HCT116 (cell line): ENCODE data around the gene FNDC3B. TPM values are rescaled to one million over a fixed set of nuclear protein-coding genes. Genes with fewer than 3 reads are reported as not detected.

ENCODE experiments used
- ATAC-seq: fragments of 200-7000 bp; cut with Tn5 transposase; 2 replicates; pipeline ENCODE4 v1.9.1; 2020; ENCODE audit warnings: mild to moderate bottlenecking, moderate library complexity
- BruUV-seq: library from RNA; stranded (reverse); fragments of 400-500 nt; replicated peaks from 2 replicates; lab custom pipeline; 2021; lab: Mats Ljungman, UMichigan
- CTCF ChIA-PET: fragments of 300-600 bp; sonication (Branson Sonifier 250); formaldehyde crosslinking; loops from one replicate; lab custom pipeline; 2021; ENCODE audit warnings: antibody characterized with exemption; lab: Charles Lee
- POLR2A ChIA-PET: fragments of 300-600, 350-600 bp; sonication (Branson Sonifier 250); formaldehyde crosslinking; loops from one replicate; lab custom pipeline; 2021; ENCODE audit warnings: antibody characterized with exemption; lab: Charles Lee
- RAD21 ChIA-PET, 2 experiments: fragments of 300-600 bp; sonication (Branson Sonifier 250); formaldehyde crosslinking; loops; one replicate each; lab custom pipeline; 2023; ENCODE audit warnings: low total read pairs in 2 of 2; ENCODE audit not compliant: uncharacterized antibody in 2 of 2, unreplicated experiment in 2 of 2, low non-redundant PET in 1 of 2; lab: Charles Lee
- DNase-seq: peaks from one replicate; pipeline ENCODE4 v3.0.0-alpha.2; 2010; ENCODE audit warnings: low read depth, low spot score
- H2AFZ ChIP-seq: fragments of 200-600 bp; shearing (Covaris generic), sonication (generic); 2 replicates; pipeline ENCODE4 v1.6.1; 2017; ENCODE audit warnings: low read depth, mixed run types, mixed read lengths, antibody characterized with exemption, low read length; ENCODE audit not compliant: poor library complexity, severe bottlenecking
- H3K27ac ChIP-seq: 2 replicates; pipeline ENCODE4 v1.5.1; 2012; ENCODE audit warnings: low read depth, low read length
- H3K27me3 ChIP-seq: fragments of 200-600 bp; sonication (generic); 2 replicates; pipeline ENCODE4 v1.6.1; 2016; ENCODE audit warnings: mixed run types, low read length, mixed read lengths; ENCODE audit not compliant: insufficient read depth
- H3K36me3 ChIP-seq, 2 experiments: fragments of 200-500 bp in 1 of 2; fragments of 200-600 bp in 1 of 2; sonication (Bioruptor generic) in 1 of 2; sonication (generic) in 1 of 2; 2 replicates each; pipeline versions ENCODE4 v1.5.1 to v1.6.1; 2014 to 2016; ENCODE audit warnings: low read length in 2 of 2, inconsistent platforms in 1 of 2, mixed read lengths in 1 of 2, mixed run types in 1 of 2; ENCODE audit not compliant: insufficient read depth in 2 of 2, control insufficient read depth in 1 of 2
- H3K4me1 ChIP-seq, 2 experiments: fragments of 200-600 bp in 1 of 2; sonication (generic) in 1 of 2; 2 replicates each; pipeline versions ENCODE4 v1.5.1 to v1.6.1; 2012 to 2017; ENCODE audit warnings: low read length in 2 of 2, inconsistent platforms in 1 of 2, mild to moderate bottlenecking in 1 of 2, mixed read lengths in 1 of 2, mixed run types in 1 of 2, moderate library complexity in 1 of 2; ENCODE audit not compliant: insufficient read depth in 2 of 2, control insufficient read depth in 1 of 2
- H3K4me2 ChIP-seq: fragments of 200-600 bp; sonication (generic); 2 replicates; pipeline ENCODE4 v1.6.1; 2017; ENCODE audit warnings: mixed run types, low read length, mixed read lengths
- H3K4me3 ChIP-seq, 2 experiments: fragments of 200-600 bp in 1 of 2; sonication (generic) in 1 of 2; replicated peaks in 1 of 2; 2 replicates each; pipeline ENCODE4 v1.5.1; 2011 to 2016; ENCODE audit warnings: low read length in 2 of 2, control low read depth in 1 of 2, low read depth in 1 of 2, mild to moderate bottlenecking in 1 of 2, mixed read lengths in 1 of 2, mixed run types in 1 of 2
- H3K79me2 ChIP-seq: fragments of 200-600 bp; sonication (generic); 2 replicates; pipeline ENCODE4 v1.6.1; 2017; ENCODE audit warnings: mild to moderate bottlenecking, mixed run types, low read length, moderate library complexity, mixed read lengths; ENCODE audit not compliant: insufficient read depth
- H3K9ac ChIP-seq: fragments of 200-600 bp; sonication (generic); 2 replicates; pipeline ENCODE4 v1.6.1; 2016; ENCODE audit warnings: low read length, mixed read lengths
- H3K9me2 ChIP-seq: fragments of 200-600 bp; sonication (generic), shearing (Covaris generic); 2 replicates; pipeline ENCODE4 v1.6.1; 2017; ENCODE audit warnings: mixed run types, mild to moderate bottlenecking, moderate library complexity; ENCODE audit not compliant: insufficient read depth
- H3K9me3 ChIP-seq, 2 experiments: fragments of 200-500 bp in 1 of 2; fragments of 200-600 bp in 1 of 2; sonication (Bioruptor generic) in 1 of 2; sonication (generic) in 1 of 2; 2 replicates each; pipeline ENCODE4 v1.6.1; 2014 to 2017; ENCODE audit warnings: low read length in 2 of 2, mixed read lengths in 2 of 2, inconsistent platforms in 1 of 2, low read depth in 1 of 2, mild to moderate bottlenecking in 1 of 2, mixed run types in 1 of 2, moderate library complexity in 1 of 2; ENCODE audit not compliant: control insufficient read depth in 1 of 2, insufficient read depth in 1 of 2
- H4K20me1 ChIP-seq: fragments of 200-600 bp; sonication (generic), shearing (Covaris generic); 2 replicates; pipeline ENCODE4 v1.6.1; 2017; ENCODE audit warnings: mixed run types, mild to moderate bottlenecking, moderate library complexity; ENCODE audit not compliant: insufficient read depth
- ELF1 ChIP-seq: IDR thresholded peaks from 2 replicates; pipeline ENCODE4 v1.6.1; 2012; ENCODE audit warnings: low read depth, borderline replicate concordance
- EZH2phosphoT487 ChIP-seq: fragments of 200-600 bp; IDR thresholded peaks from 2 replicates; pipeline ENCODE4 v1.6.1; 2018; ENCODE audit warnings: antibody characterized with exemption, borderline replicate concordance
- TCF7L2 ChIP-seq: IDR thresholded peaks from 2 replicates; pipeline ENCODE4 v1.7.0; 2011; ENCODE audit warnings: borderline replicate concordance, inconsistent platforms; ENCODE audit not compliant: insufficient read depth, insufficient read length; ENCODE audit errors: extremely low read depth
- ZNF274 ChIP-seq: fragments of 200-500 bp; sonication (Bioruptor generic); IDR thresholded peaks from 2 replicates; pipeline ENCODE4 v1.6.1; 2014; ENCODE audit warnings: mild to moderate bottlenecking, low read depth, low read length, inconsistent platforms
- intact Hi-C: fragments of 100-400 bp; cut with micrococcal nuclease; formaldehyde crosslinking; loops from 2 replicates; pipeline ENCODE4 v1.10.0; 2022
- total RNA-seq: library from RNA; stranded (reverse); gene quantifications from one replicate; pipeline ENCODE4 v1.2.1, GENCODE V29; 2021; ENCODE audit not compliant: unreplicated experiment
- TF ChIP-seq, protein P1 (sequence below): IDR thresholded peaks from 2 replicates; pipeline ENCODE4 v1.6.1; 2011; ENCODE audit warnings: mild to moderate bottlenecking, low read length, moderate library complexity; ENCODE audit not compliant: insufficient replicate concordance; ENCODE audit errors: extremely low read depth

Gene FNDC3B
- total RNA-seq, 1 experiment from 2014 or later = 45.7 TPM

DNA sequence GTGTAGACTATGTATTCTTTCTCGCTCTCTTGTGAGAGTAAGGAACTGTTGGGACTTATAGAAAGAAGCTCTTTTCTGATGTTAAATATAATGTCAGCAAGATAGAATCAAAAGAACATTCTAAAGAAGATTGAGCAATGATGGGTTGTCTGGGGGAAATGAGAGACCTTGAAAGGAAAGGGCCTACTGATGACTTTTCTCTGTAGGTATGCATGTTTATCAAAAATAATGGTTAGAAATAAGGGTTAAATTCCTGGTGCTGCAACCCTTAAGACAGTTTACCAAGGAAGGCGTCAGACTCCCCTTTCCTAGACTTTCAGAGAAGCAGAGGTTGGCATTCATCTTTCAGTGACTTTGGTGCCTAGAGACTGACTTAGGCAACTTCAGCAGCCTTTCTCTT, 339.1 kb downstream of the FNDC3B start:
- Histone ChIP-seq H3K4me1 (no peaks in the 10 kb centered on the region), H3K4me2 (no peak overlapping the region), H3K9me3 (no peaks in the 10 kb centered on the region), H3K9me2 (no peaks in the 10 kb centered on the region), H3K9ac (no peak overlapping the region), H4K20me1 (no peaks in the 10 kb centered on the region), H3K27ac (no peak overlapping the region), H3K36me3 (peaks cover 3 to 14% of the 10 kb centered on the region in 2 experiments; a peak in 1 of 4 replicates), H3K79me2 (no peaks in the 10 kb centered on the region), H3K27me3 (no peaks in the 10 kb centered on the region), H2AFZ (no peak overlapping the region), H3K4me3 (no peak overlapping the region)
- no peak for DNase-seq
- CTCF ChIA-PET = no interaction called here
- RAD21 ChIA-PET = no interaction called here
- no peak for ATAC-seq
- intact Hi-C loops = no loop called here
- TF ChIP-seq, protein P1, sequence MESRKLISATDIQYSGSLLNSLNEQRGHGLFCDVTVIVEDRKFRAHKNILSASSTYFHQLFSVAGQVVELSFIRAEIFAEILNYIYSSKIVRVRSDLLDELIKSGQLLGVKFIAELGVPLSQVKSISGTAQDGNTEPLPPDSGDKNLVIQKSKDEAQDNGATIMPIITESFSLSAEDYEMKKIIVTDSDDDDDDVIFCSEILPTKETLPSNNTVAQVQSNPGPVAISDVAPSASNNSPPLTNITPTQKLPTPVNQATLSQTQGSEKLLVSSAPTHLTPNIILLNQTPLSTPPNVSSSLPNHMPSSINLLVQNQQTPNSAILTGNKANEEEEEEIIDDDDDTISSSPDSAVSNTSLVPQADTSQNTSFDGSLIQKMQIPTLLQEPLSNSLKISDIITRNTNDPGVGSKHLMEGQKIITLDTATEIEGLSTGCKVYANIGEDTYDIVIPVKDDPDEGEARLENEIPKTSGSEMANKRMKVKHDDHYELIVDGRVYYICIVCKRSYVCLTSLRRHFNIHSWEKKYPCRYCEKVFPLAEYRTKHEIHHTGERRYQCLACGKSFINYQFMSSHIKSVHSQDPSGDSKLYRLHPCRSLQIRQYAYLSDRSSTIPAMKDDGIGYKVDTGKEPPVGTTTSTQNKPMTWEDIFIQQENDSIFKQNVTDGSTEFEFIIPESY = no peak
- no peak for TF ChIP-seq ELF1
- BruUV-seq = no TSS peak
- POLR2A ChIA-PET = no interaction called here

DNA sequence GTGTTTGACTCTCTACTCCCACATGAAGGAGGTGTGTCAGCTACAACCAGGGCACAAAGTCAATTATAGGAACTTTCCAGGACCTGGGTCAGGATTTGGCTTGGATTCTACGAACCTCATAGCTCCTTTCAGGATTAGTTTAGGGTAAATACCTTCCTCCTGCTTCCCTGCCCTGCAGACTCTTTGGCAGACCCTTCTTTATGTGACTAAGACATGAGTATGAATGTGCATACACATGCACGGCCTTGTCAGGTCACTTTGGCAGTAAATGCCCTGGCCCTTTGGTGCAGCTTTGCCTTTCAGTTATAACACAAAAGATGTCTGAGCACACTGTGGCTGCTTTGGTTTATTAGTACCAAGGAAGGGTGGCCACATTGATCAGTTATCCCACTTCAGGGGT, 340.0 kb downstream of the FNDC3B start:
- Histone ChIP-seq H4K20me1 (no peaks in the 10 kb centered on the region), H3K9ac (no peak overlapping the region), H3K9me2 (no peaks in the 10 kb centered on the region), H3K27ac (no peak overlapping the region), H2AFZ (no peak overlapping the region), H3K4me1 (no peaks in the 10 kb centered on the region), H3K27me3 (no peaks in the 10 kb centered on the region), H3K79me2 (no peaks in the 10 kb centered on the region), H3K4me2 (no peak overlapping the region), H3K4me3 (no peak overlapping the region), H3K36me3 (peaks cover 3 to 14% of the 10 kb centered on the region in 2 experiments; a peak in 1 of 4 replicates), H3K9me3 (no peaks in the 10 kb centered on the region)
- intact Hi-C loops = no loop called here
- DNase-seq (no peak), ATAC-seq (no peak)
- RAD21 ChIA-PET = no interaction called here
- POLR2A ChIA-PET = no interaction called here
- CTCF ChIA-PET = no interaction called here
- TF ChIP-seq, protein P1 = no peak
- TF ChIP-seq ZNF274 (no peak), TCF7L2 (no peak), EZH2phosphoT487 (no peak)
- no TSS peak for BruUV-seq
